OCI-LY3 (cell line): Measurements from ENCODE around the gene MTCL3.

Source experiments
- H2AFZ ChIP-seq: fragments of 200-600, 300-600 bp; shearing (Covaris generic); 2 replicates; pipeline ENCODE4 v1.6.0; 2014; ENCODE audit warnings: antibody characterized with exemption, low read depth, low read length
- H3K27ac ChIP-seq: fragments of 200-600, 300-600 bp; sonication (generic); 2 replicates; pipeline ENCODE4 v1.5.1; 2014; ENCODE audit warnings: mild to moderate bottlenecking, low read length, moderate library complexity, mixed read lengths
- H3K27me3 ChIP-seq: fragments of 200-600, 300-600 bp; sonication (generic); 2 replicates; pipeline ENCODE4 v1.6.1; 2014; ENCODE audit warnings: low read depth, low read length, mixed read lengths
- H3K36me3 ChIP-seq: fragments of 200-600, 300-600 bp; sonication (generic); replicated peaks from 2 replicates; pipeline ENCODE3; 2014; ENCODE audit warnings: low read depth, low read length, mixed read lengths
- H3K4me1 ChIP-seq: fragments of 300-600, 200-600 bp; sonication (generic); 2 replicates; pipeline ENCODE4 v1.6.1; 2014; ENCODE audit warnings: low read length, mixed read lengths
- H3K4me2 ChIP-seq: fragments of 200-600, 300-600 bp; sonication (generic); 2 replicates; pipeline ENCODE4 v1.6.1; 2014; ENCODE audit warnings: low read length, mixed read lengths
- H3K4me3 ChIP-seq: fragments of 300-600, 200-600 bp; sonication (generic); 2 replicates; pipeline ENCODE4 v1.5.1; 2014; ENCODE audit warnings: antibody characterized with exemption, mild to moderate bottlenecking, low read length, moderate library complexity
- H3K79me2 ChIP-seq: fragments of 300-600, 200-600 bp; shearing (Covaris generic); 2 replicates; pipeline ENCODE4 v1.6.1; 2014; ENCODE audit warnings: mild to moderate bottlenecking, low read length, mixed read lengths
- H3K9ac ChIP-seq: fragments of 300-600, 200-600 bp; shearing (Covaris generic); 2 replicates; pipeline ENCODE4 v1.6.0; 2014; ENCODE audit warnings: mild to moderate bottlenecking, low read length, moderate library complexity
- H3K9me3 ChIP-seq: fragments of 200-600, 300-600 bp; shearing (Covaris generic); 2 replicates; pipeline ENCODE4 v1.6.1; 2014; ENCODE audit warnings: low read length, mixed read lengths; ENCODE audit not compliant: insufficient read depth
- H4K20me1 ChIP-seq: fragments of 200-600, 300-600 bp; sonication (generic); 2 replicates; pipeline ENCODE4 v1.6.1; 2016; ENCODE audit warnings: low read length, mixed read lengths; ENCODE audit not compliant: insufficient read depth
- CTCF ChIP-seq: fragments of 200-600, 300-600 bp; sonication (generic); IDR thresholded peaks from 2 replicates; pipeline ENCODE4 v1.5.1; 2014; ENCODE audit warnings: antibody characterized with exemption, low read length, low read depth
- EZH2phosphoT487 ChIP-seq: fragments of 200-600 bp; shearing (Covaris generic); IDR thresholded peaks from 2 replicates; pipeline ENCODE4 v1.6.1; 2018; ENCODE audit warnings: antibody characterized with exemption, mixed run types, low read depth

MTCL3 gene

GRCh38 chr6:127518710-127519468, at the start of gene MTCL3:
TSS of gene MTCL3 (minus strand) at chr6:127519335.
- Histone ChIP-seq H3K36me3 (no peaks in the 10 kb centered on the region), H3K27me3 (no peaks in the 10 kb centered on the region), H3K4me2 (no peak within 1 kb of the TSS), H3K4me3 (no peak within 1 kb of the TSS), H4K20me1 (no peaks in the 10 kb centered on the region), H3K27ac (no peak within 1 kb of the TSS), H3K9ac (no peak within 1 kb of the TSS), H3K9me3 (no peaks in the 10 kb centered on the region), H2AFZ (no peak within 1 kb of the TSS), H3K79me2 (no peaks in the 10 kb centered on the region), H3K4me1 (0 out of 2 replicates have a peak, but pooled peaks cover 4% of the 10 kb centered on the region)
- TF ChIP-seq CTCF (no peak), EZH2phosphoT487 (no peak)

GRCh38 chr6:127567476-127567875, 48.3 kb upstream of the MTCL3 start:
- no peak overlapping the region for H3K27ac ChIP-seq
- peaks cover 25% of the 10 kb centered on the region for H3K4me1 ChIP-seq
- no peaks in the 10 kb centered on the region for H3K79me2 ChIP-seq
- H3K4me3 ChIP-seq = no peak overlapping the region
- H3K36me3 ChIP-seq = peaks cover 3% of the 10 kb centered on the region
- no peaks in the 10 kb centered on the region for H3K9me3 ChIP-seq
- no peak overlapping the region for H3K4me2 ChIP-seq
- no peaks in the 10 kb centered on the region for H3K27me3 ChIP-seq
- TF ChIP-seq CTCF = no peak
- no peaks in the 10 kb centered on the region for H4K20me1 ChIP-seq
- H3K9ac ChIP-seq = no peak overlapping the region
- no peak overlapping the region for H2AFZ ChIP-seq

GRCh38 chr6:127566651-127567050, 47.5 kb upstream of the MTCL3 start:
- Histone ChIP-seq H3K27ac (no peak overlapping the region), H3K4me3 (no peak overlapping the region), H3K9me3 (no peaks in the 10 kb centered on the region), H3K4me1 (peaks cover 18% of the 10 kb centered on the region), H3K79me2 (no peaks in the 10 kb centered on the region), H3K9ac (no peak overlapping the region), H2AFZ (no peak overlapping the region), H3K36me3 (peaks cover 3% of the 10 kb centered on the region), H4K20me1 (no peaks in the 10 kb centered on the region), H3K27me3 (no peaks in the 10 kb centered on the region), H3K4me2 (no peak overlapping the region)
- TF ChIP-seq CTCF = no peak
- TF ChIP-seq EZH2phosphoT487 = no peak

- Histone ChIP-seq H3K9ac (no peak overlapping the region), H3K27me3 (no peaks in the 10 kb centered on the region), H3K79me2 (no peaks in the 10 kb centered on the region), H3K4me1 (peaks cover 12% of the 10 kb centered on the region), H4K20me1 (no peaks in the 10 kb centered on the region), H3K9me3 (no peaks in the 10 kb centered on the region), H2AFZ (no peak overlapping the region), H3K27ac (no peak overlapping the region), H3K4me3 (no peak overlapping the region), H3K36me3 (peaks cover 3% of the 10 kb centered on the region), H3K4me2 (no peak overlapping the region)
- TF ChIP-seq EZH2phosphoT487 (no peak), CTCF (no peak)
These were observed 47.0 kb upstream of the MTCL3 start for GRCh38 chr6:127566119-127566518.
